CD14-positive monocyte (primary cell): ENCODE measurements around the gene TDP2. TPM values are rescaled to one million over a fixed set of nuclear protein-coding genes. Genes with fewer than 3 reads are reported as not detected.

Experiments used
- DNase-seq, 3 donors: peaks; one replicate each; pipeline ENCODE4 v3.0.0-alpha.2; 2011 to 2022
- H2AFZ ChIP-seq: 2 replicates; pipeline ENCODE4 v1.6.0; 2012; ENCODE audit warnings: mild to moderate bottlenecking, low read depth, low read length, inconsistent platforms; ENCODE audit not compliant: insufficient read depth, poor library complexity, severe bottlenecking
- H3K27ac ChIP-seq, 2 donors: 1 replicate in 1 of 2; 2 replicates in 1 of 2; pipeline ENCODE4 v1.5.1; 2012 to 2013; ENCODE audit warnings: low read length in 2 of 2, control low read depth in 1 of 2, inconsistent platforms in 1 of 2, low read depth in 1 of 2, mild to moderate bottlenecking in 1 of 2
- H3K27me3 ChIP-seq, 2 donors: one replicate each; pipeline versions ENCODE4 v1.6.0 to v1.6.1; 2011 to 2013; ENCODE audit warnings: low read length in 2 of 2; ENCODE audit not compliant: control insufficient read depth in 2 of 2, insufficient read depth in 2 of 2
- H3K36me3 ChIP-seq, 2 donors: replicated peaks in 1 of 2; 1 replicate in 1 of 2; 2 replicates in 1 of 2; pipeline versions ENCODE4 v1.5.1 to v1.6.1; 2012 to 2013; ENCODE audit warnings: low read length in 2 of 2, control low read depth in 1 of 2, inconsistent platforms in 1 of 2, mild to moderate bottlenecking in 1 of 2; ENCODE audit not compliant: insufficient read depth in 2 of 2, control insufficient read depth in 1 of 2
- H3K4me1 ChIP-seq, 2 donors: 1 replicate in 1 of 2; 2 replicates in 1 of 2; pipeline versions ENCODE4 v1.5.1 to v1.6.1; 2012 to 2013; ENCODE audit warnings: low read length in 2 of 2, control low read depth in 1 of 2, inconsistent platforms in 1 of 2, mild to moderate bottlenecking in 1 of 2, moderate library complexity in 1 of 2; ENCODE audit not compliant: insufficient read depth in 2 of 2, control insufficient read depth in 1 of 2
- H3K4me2 ChIP-seq: replicated peaks from 2 replicates; pipeline ENCODE3; 2012; ENCODE audit warnings: low read length, moderate library complexity, mild to moderate bottlenecking; ENCODE audit not compliant: poor library complexity, severe bottlenecking; ENCODE audit errors: extremely low read depth
- H3K4me3 ChIP-seq, 3 experiments: fragments of 200-600 bp in 1 of 3; sonication (generic) in 1 of 3; replicated peaks in 1 of 3; 1 replicate in 2 of 3; 2 replicates in 1 of 3; pipeline ENCODE4 v1.5.1; 2011 to 2013; ENCODE audit warnings: low read length in 3 of 3, mild to moderate bottlenecking in 3 of 3, control low read depth in 2 of 3, low read depth in 2 of 3, inconsistent platforms in 1 of 3, moderate library complexity in 1 of 3
- H3K79me2 ChIP-seq: 2 replicates; pipeline ENCODE4 v1.6.0; 2012; ENCODE audit warnings: mild to moderate bottlenecking, control low read depth, inconsistent platforms, low read length, moderate library complexity; ENCODE audit not compliant: insufficient read depth
- H3K9ac ChIP-seq: 2 replicates; pipeline ENCODE4 v1.6.0; 2017; ENCODE audit warnings: low read length, mild to moderate bottlenecking; ENCODE audit not compliant: insufficient read depth, poor library complexity, severe bottlenecking
- H3K9me3 ChIP-seq, 2 donors: replicated peaks in 1 of 2; 1 replicate in 1 of 2; 2 replicates in 1 of 2; pipeline versions ENCODE4 v1.5.1 to v1.6.1; 2012 to 2013; ENCODE audit warnings: low read length in 2 of 2, control low read depth in 1 of 2; ENCODE audit not compliant: control insufficient read depth in 1 of 2, insufficient read depth in 1 of 2
- H4K20me1 ChIP-seq: 2 replicates; pipeline ENCODE4 v1.6.0; 2012; ENCODE audit warnings: mild to moderate bottlenecking, low read length, control low read depth, moderate library complexity; ENCODE audit not compliant: insufficient read depth
- H3K27ac Mint-ChIP-seq, 7 donors: one replicate each; pipeline ENCODE4 v1.8.0; 2020; ENCODE audit warnings: mild to moderate bottlenecking in 7 of 7, mixed read lengths in 7 of 7, moderate library complexity in 6 of 7, inconsistent platforms in 2 of 7
- H3K27me3 Mint-ChIP-seq, 3 donors: one replicate each; pipeline ENCODE4 v1.8.0; 2021 to 2022; ENCODE audit warnings: low read depth in 3 of 3, mild to moderate bottlenecking in 3 of 3, mixed read lengths in 3 of 3, moderate library complexity in 3 of 3, inconsistent platforms in 1 of 3
- H3K36me3 Mint-ChIP-seq, 2 donors: one replicate each; pipeline ENCODE4 v1.8.0; 2020; ENCODE audit warnings: mixed read lengths in 2 of 2, inconsistent platforms in 1 of 2, mild to moderate bottlenecking in 1 of 2
- H3K4me1 Mint-ChIP-seq: one replicate; pipeline ENCODE4 v1.8.0; 2020; ENCODE audit warnings: mild to moderate bottlenecking, mixed read lengths
- H3K4me3 Mint-ChIP-seq, 2 donors: one replicate each; pipeline ENCODE4 v1.8.0; 2020; ENCODE audit warnings: mild to moderate bottlenecking in 2 of 2, mixed read lengths in 2 of 2, moderate library complexity in 1 of 2
- H3K9me3 Mint-ChIP-seq, 7 donors: one replicate each; pipeline ENCODE4 v1.8.0; 2020 to 2022; ENCODE audit warnings: mixed read lengths in 7 of 7, mild to moderate bottlenecking in 6 of 7, moderate library complexity in 6 of 7, inconsistent platforms in 2 of 7
- WGBS: methylation state at CpG from one replicate; pipeline ENCODE4 v1.1.5; 2013; ENCODE audit warnings: missing lambda C conversion rate; ENCODE audit not compliant: insufficient coverage; 5-methylcytosine and 5-hydroxymethylcytosine counted together
- intact Hi-C, 2 donors: fragments of 100-400 bp; cut with micrococcal nuclease; formaldehyde crosslinking; loops; one replicate each; pipeline versions ENCODE4 v1.15.0 to v1.15.1; 2023
- polyA plus RNA-seq, 3 donors: library from polyadenylated mRNA; depleted of rRNA in 1 of 3; unstranded in 2 of 3; stranded (reverse) in 1 of 3; fragments of 300-500 nt in 2 of 3; fragments of >200 nt in 1 of 3; fragmentation: Illumina TruSeq in 2 of 3; gene quantifications; 1 replicate in 2 of 3; 2 replicates in 1 of 3; pipeline ENCODE4 v1.2.3, GENCODE V29; 2012 to 2021
- TF ChIP-seq, protein P1 (sequence below): fragments of 200-600 bp; IDR thresholded peaks from one replicate; pipeline ENCODE4 v1.8.0; 2022; ENCODE audit warnings: antibody characterized with exemption, mild to moderate bottlenecking

TDP2 gene
- polyA plus RNA-seq, 3 donors = 21.0 to 24.2 (median 21.8) TPM

DNA sequence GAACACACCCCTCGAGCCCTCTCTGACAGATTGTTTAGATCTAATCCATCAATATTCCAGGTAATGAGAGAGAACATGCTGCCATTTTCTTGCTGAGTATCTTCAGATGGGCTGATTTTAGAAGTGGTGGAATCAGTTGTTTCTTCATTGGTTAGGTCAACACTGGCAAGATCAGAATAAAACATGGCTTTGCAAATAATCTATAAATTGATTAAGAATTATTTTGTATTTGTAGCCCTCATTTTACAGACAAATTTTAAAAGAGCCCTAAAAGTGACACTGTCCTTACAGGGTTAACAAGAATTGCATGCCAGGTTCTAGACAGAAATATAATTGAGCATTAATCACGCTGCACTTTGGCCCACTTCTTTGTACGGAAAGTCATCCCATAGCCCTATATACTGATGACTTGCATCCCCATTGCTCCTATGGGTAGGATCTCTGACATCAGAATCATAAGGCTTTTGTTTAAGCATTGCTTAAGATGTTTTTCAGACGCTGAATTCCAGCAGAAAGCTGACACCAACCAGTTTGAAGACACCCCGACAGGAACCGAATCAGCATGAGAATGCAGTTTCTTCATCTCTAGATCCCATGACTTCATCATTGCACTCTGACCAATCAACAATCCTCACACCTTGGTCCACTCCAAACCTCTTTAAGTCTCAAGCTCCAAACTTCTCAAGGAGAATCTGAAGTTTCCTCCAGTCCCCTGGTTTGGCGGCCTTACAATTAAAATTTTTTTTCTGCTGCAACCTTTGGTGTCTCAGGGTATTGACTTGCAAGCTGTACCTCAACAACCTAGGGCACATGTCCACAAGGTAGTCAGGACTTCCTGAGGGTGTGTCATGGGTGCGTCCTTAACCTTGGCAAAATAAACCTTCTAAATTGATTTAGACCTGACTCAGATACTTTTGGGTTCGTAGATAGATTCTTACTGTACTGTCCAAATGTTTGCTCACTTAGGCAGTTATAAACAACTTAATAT lies 7.8 kb downstream of the TDP2 start:
- TF ChIP-seq, protein P1, sequence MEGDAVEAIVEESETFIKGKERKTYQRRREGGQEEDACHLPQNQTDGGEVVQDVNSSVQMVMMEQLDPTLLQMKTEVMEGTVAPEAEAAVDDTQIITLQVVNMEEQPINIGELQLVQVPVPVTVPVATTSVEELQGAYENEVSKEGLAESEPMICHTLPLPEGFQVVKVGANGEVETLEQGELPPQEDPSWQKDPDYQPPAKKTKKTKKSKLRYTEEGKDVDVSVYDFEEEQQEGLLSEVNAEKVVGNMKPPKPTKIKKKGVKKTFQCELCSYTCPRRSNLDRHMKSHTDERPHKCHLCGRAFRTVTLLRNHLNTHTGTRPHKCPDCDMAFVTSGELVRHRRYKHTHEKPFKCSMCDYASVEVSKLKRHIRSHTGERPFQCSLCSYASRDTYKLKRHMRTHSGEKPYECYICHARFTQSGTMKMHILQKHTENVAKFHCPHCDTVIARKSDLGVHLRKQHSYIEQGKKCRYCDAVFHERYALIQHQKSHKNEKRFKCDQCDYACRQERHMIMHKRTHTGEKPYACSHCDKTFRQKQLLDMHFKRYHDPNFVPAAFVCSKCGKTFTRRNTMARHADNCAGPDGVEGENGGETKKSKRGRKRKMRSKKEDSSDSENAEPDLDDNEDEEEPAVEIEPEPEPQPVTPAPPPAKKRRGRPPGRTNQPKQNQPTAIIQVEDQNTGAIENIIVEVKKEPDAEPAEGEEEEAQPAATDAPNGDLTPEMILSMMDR = no peak
- no peak overlapping the region for H2AFZ ChIP-seq
- Mint-ChIP-seq H3K9me3 (no peaks in the 10 kb centered on the region), H3K27me3 (no peaks in the 10 kb centered on the region), H3K27ac (peak overlapping the region; percentile 76 to 91 (median 88)), H3K36me3 (peaks cover 58 to 73% of the 10 kb centered on the region in 2 donors), H3K4me3 (no peak overlapping the region), H3K4me1 (peaks cover 23% of the 10 kb centered on the region)
- peaks cover 36% of the 10 kb centered on the region for H3K79me2 ChIP-seq
- 37% methylated on average over 5 of the region's 9 CpGs for WGBS
- no peaks in the 10 kb centered on the region for H3K9me3 ChIP-seq
- H3K36me3 ChIP-seq = peaks cover 40 to 71% of the 10 kb centered on the region in 2 donors
- H3K9ac ChIP-seq = peak overlapping the region; percentile 6
- H3K27me3 ChIP-seq = no peaks in the 10 kb centered on the region
- peak; percentile 72 to 85 (median 83) for DNase-seq
- peaks cover 9% of the 10 kb centered on the region for H4K20me1 ChIP-seq
- peak overlapping the region; percentile 13 to 81 for H3K27ac ChIP-seq
- H3K4me3 ChIP-seq = no peak overlapping the region
- H3K4me1 ChIP-seq = peaks cover 18 to 24% of the 10 kb centered on the region in 2 donors
- intact Hi-C loops = no loop called here
- no peak overlapping the region for H3K4me2 ChIP-seq

DNA sequence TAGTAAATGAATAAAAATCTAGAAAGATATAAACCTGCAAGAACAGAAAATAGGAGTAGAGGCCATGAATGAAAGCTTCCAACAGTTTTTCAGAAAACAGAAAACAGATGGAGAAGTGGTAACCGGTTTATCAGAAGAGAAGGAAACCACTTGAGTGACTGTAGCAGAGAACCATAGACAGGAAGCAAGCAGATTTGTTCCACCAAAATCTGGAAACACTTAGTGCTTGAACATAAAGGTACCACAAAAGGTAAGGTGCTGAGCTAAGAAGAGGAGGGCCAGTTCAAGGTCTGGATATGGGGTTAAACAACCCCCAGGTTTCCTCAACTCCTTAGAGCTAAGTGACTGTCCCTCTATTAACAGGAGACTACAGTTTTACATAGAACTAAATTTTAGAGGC lies 11.5 kb downstream of the TDP2 start:
- Histone ChIP-seq H3K79me2 (peaks cover 22% of the 10 kb centered on the region), H3K9me3 (no peaks in the 10 kb centered on the region), H3K36me3 (peaks cover 57 to 78% of the 10 kb centered on the region in 2 donors), H3K27ac (peak overlapping the region in 1 of 2 donors; percentile 44), H4K20me1 (peaks cover 7% of the 10 kb centered on the region), H2AFZ (no peak overlapping the region), H3K4me1 (peaks cover 18 to 23% of the 10 kb centered on the region in 2 donors), H3K9ac (no peak overlapping the region), H3K27me3 (no peaks in the 10 kb centered on the region), H3K4me2 (no peak overlapping the region), H3K4me3 (no peak overlapping the region)
- H3K4me1 Mint-ChIP-seq = peaks cover 21% of the 10 kb centered on the region
- H3K36me3 Mint-ChIP-seq = peaks cover 59 to 78% of the 10 kb centered on the region in 2 donors
- DNase-seq = no peak
- WGBS = 0% methylated on average over 1 of the region's 1 CpG
- peak overlapping the region in 3 of 7 donors; percentile 13 to 28 (median 28) for H3K27ac Mint-ChIP-seq
- intact Hi-C loops = no loop called here
- H3K9me3 Mint-ChIP-seq = no peaks in the 10 kb centered on the region
- H3K27me3 Mint-ChIP-seq = no peaks in the 10 kb centered on the region
- TF ChIP-seq, protein P1 = no peak
- no peak overlapping the region for H3K4me3 Mint-ChIP-seq
